Measurements from ENCODE around the gene HFE. TPM values are rescaled to one million over a fixed set of nuclear protein-coding genes. Genes with fewer than 3 reads are reported as not detected.

HFE gene
- total RNA-seq, 2 donors from 2014 or later: 3.1 to 6.4 TPM

DNA sequence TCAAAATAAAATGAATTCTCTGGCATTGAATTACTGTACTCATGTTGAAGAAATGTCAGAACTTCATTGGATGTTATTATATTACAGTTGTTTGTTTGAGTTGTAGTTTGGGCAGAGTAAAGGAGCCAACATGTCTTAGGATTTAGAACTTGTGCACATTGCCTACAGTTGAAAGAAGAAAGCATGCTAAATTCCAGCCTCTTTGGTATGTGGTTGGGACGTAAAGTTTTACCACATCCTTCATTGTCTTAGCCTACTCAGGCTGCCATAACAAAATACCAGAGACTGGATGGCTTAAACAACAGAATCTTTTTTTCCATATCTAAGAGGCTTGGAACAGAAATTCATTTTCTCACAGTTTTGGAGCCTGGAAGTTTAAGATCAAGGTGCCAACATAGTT is 42.4 kb downstream of the HFE start:
- DNase-seq (ENCODE audit: low spot score): no peak
- Histone ChIP-seq H3K4me3 (no peak overlapping the region), H3K27me3 (no peaks in the 10 kb centered on the region), H3K27ac (no peak overlapping the region), H3K9me3 (no peaks in the 10 kb centered on the region), H3K36me3 (peaks cover 14% of the 10 kb centered on the region), H3K4me1 (peaks cover 0 to 23% of the 10 kb centered on the region in 2 donors)
- TF ChIP-seq CTCF (IDR thresholded peaks at IDR 0.05): no peak

GRCh38 chr6:26130581-26131249 is 43.5 kb downstream of the HFE start:
- H3K36me3 ChIP-seq: peaks cover 14% of the 10 kb centered on the region

DNA sequence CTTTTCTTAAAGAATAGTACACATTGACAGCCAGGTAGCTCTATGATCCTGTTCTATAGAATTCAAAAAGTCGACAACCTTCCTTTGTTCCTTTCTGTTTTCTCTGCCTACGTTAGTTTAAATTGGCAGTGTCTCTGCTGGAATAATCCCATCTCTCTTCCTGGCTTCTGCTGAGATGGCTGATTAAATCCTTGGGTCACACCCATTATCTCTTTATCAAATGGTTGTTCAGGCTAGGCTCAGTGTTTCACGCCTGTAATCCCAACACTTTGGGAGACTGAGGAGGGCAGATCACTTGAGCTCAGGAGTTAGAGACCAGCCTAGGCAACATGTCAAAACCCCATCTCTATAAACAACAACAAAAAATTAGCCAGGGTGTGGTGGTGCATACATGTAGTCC is 44.4 kb downstream of the HFE start:
- Histone ChIP-seq H3K9me3 (no peaks in the 10 kb centered on the region), H3K27ac (no peak overlapping the region), H3K36me3 (peaks cover 14% of the 10 kb centered on the region), H3K27me3 (no peaks in the 10 kb centered on the region), H3K4me1 (peaks cover 0 to 23% of the 10 kb centered on the region in 2 donors), H3K4me3 (no peak overlapping the region)
- no peak for TF ChIP-seq CTCF (IDR thresholded peaks at IDR 0.05)
- DNase-seq (ENCODE audit: low spot score): no peak

More at GRCh38 chr6:26130581-26131249, 43.5 kb downstream of the HFE start:
- no peak for TF ChIP-seq CTCF (IDR thresholded peaks at IDR 0.05)
- H3K27ac ChIP-seq: no peak overlapping the region
- no peak overlapping the region for H3K4me3 ChIP-seq
- H3K9me3 ChIP-seq: no peaks in the 10 kb centered on the region
- H3K4me1 ChIP-seq: peaks cover 0 to 23% of the 10 kb centered on the region in 2 donors
- H3K27me3 ChIP-seq: no peaks in the 10 kb centered on the region
- no peak for DNase-seq (ENCODE audit: low spot score)

DNA sequence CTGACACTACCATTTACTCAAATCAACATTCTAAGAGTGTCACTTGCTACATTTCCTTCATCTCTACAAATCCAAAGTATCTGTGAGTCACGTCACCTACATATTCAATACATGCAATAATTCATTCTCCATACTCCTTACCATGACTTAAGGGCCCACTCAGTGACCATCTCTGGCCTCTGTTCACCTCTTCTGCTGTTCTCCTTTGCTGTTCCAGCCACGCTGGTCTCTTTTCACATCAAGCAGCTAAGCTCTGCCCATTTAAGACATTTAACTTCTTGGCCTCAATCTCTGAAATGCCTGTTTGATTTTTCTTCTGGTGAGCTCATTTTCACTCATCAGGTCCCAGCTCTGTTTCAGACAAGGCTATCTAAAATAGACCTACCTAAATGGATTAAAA is 46.5 kb downstream of the HFE start:
- no peak overlapping the region for H3K4me3 ChIP-seq
- TF ChIP-seq CTCF (IDR thresholded peaks at IDR 0.05): no peak
- DNase-seq (ENCODE audit: low spot score): no peak
- H3K27me3 ChIP-seq: no peaks in the 10 kb centered on the region
- no peak overlapping the region for H3K27ac ChIP-seq
- no peaks in the 10 kb centered on the region for H3K9me3 ChIP-seq
- peaks cover 0 to 5% of the 10 kb centered on the region in 2 donors for H3K4me1 ChIP-seq
- peaks cover 11% of the 10 kb centered on the region for H3K36me3 ChIP-seq

GRCh38 chr6:26136321-26136720 is 49.1 kb downstream of the HFE start:
- Histone ChIP-seq H3K27me3 (no peaks in the 10 kb centered on the region), H3K4me3 (no peak overlapping the region), H3K27ac (no peak overlapping the region), H3K4me1 (peaks cover 0 to 10% of the 10 kb centered on the region in 2 donors), H3K36me3 (peaks cover 7% of the 10 kb centered on the region), H3K9me3 (no peaks in the 10 kb centered on the region)
- TF ChIP-seq CTCF (IDR thresholded peaks at IDR 0.05): no peak
- DNase-seq (ENCODE audit: low spot score): no peak

All from right atrium auricular region (tissue), 2 donors.